K562 (cell line): Measurements from ENCODE around the gene PARD3B. TPM values are rescaled to one million over a fixed set of nuclear protein-coding genes. Genes with fewer than 3 reads are reported as not detected.

Experiments used
- BMI1 ChIP-seq: fragments of 150-350 bp; IDR thresholded peaks from 2 replicates; pipeline ENCODE4 v1.6.1; 2014; ENCODE audit warnings: low read length
- CBFA2T2 ChIP-seq: fragments of 450-650 bp; conservative IDR thresholded peaks from 2 replicates; pipeline ENCODE4 v1.6.1; 2017; ENCODE audit warnings: mild to moderate bottlenecking
- CTCF ChIP-seq, 3 experiments: IDR thresholded peaks in 2 of 3; conservative IDR thresholded peaks in 1 of 3; 2 replicates each; pipeline ENCODE4 v1.5.1; 2011 to 2012; ENCODE audit warnings: low read length in 3 of 3, mild to moderate bottlenecking in 3 of 3, control low read depth in 2 of 3, improper control_type of control experiment in 1 of 3, inconsistent platforms in 1 of 3, low read depth in 1 of 3, mixed read lengths in 1 of 3, moderate library complexity in 1 of 3; ENCODE audit not compliant: insufficient read depth in 2 of 3
- DPF2 ChIP-seq: fragments of 450-650 bp; IDR thresholded peaks from 2 replicates; pipeline ENCODE4 v1.6.1; 2016
- FOXA3 ChIP-seq, 2 experiments: fragments of 450-650 bp in 1 of 2; sonication (generic) in 1 of 2; formaldehyde crosslinking; IDR thresholded peaks in 1 of 2; conservative IDR thresholded peaks in 1 of 2; 2 replicates each; pipeline versions ENCODE4 v1.4.0 to v1.8.0; 2020 to 2022; ENCODE audit warnings: mild to moderate bottlenecking in 2 of 2, missing genetic modification reagents in 1 of 2
- NCOR1 ChIP-seq: fragments of 450-650 bp; IDR thresholded peaks from 2 replicates; pipeline ENCODE4 v1.6.1; 2016; ENCODE audit warnings: mild to moderate bottlenecking, moderate library complexity
- NELFE ChIP-seq: IDR thresholded peaks from 2 replicates; pipeline ENCODE4 v1.6.1; 2011; ENCODE audit warnings: mild to moderate bottlenecking; ENCODE audit not compliant: insufficient read depth, insufficient read length
- NFIX ChIP-seq: fragments of 250-450 bp; sonication (Bioruptor Pico); IDR thresholded peaks from 2 replicates; pipeline ENCODE4 v1.4.0; 2020; ENCODE audit warnings: low read depth, mild to moderate bottlenecking, moderate library complexity
- POLR2AphosphoS5 ChIP-seq: IDR thresholded peaks from 2 replicates; pipeline ENCODE4 v1.6.1; 2011; ENCODE audit warnings: mild to moderate bottlenecking, low read depth, low read length, moderate library complexity; ENCODE audit not compliant: control insufficient read depth, insufficient read depth
- RCOR1 ChIP-seq, 2 experiments: IDR thresholded peaks; 2 replicates each; pipeline ENCODE4 v1.6.1; 2012; ENCODE audit warnings: low read depth in 2 of 2, low read length in 2 of 2, borderline replicate concordance in 1 of 2, improper control_type of control experiment in 1 of 2
- RFX5 ChIP-seq: IDR thresholded peaks from 2 replicates; pipeline ENCODE4 v1.6.1; 2011; ENCODE audit warnings: low read depth, mild to moderate bottlenecking, improper control_type of control experiment, low read length
- SMARCA4 ChIP-seq: fragments of 450-650 bp; IDR thresholded peaks from 2 replicates; pipeline ENCODE4 v1.6.1; 2016
- STAT5A ChIP-seq: IDR thresholded peaks from 2 replicates; pipeline ENCODE4 v1.6.1; 2012; ENCODE audit warnings: low read length, inconsistent platforms, borderline replicate concordance
- TCF3 ChIP-seq: sonication (generic); formaldehyde crosslinking; IDR thresholded peaks from 2 replicates; pipeline ENCODE4 v1.4.0; 2020; ENCODE audit warnings: mild to moderate bottlenecking, missing genetic modification reagents
- TEAD4 ChIP-seq, 2 experiments: sonication (generic) in 1 of 2; formaldehyde crosslinking in 1 of 2; IDR thresholded peaks; 2 replicates each; pipeline versions ENCODE4 v1.6.1 to v1.8.0; 2012 to 2022; ENCODE audit warnings: borderline replicate concordance in 1 of 2, inconsistent platforms in 1 of 2, low read length in 1 of 2, mild to moderate bottlenecking in 1 of 2, missing genetic modification reagents in 1 of 2
- TGIF2 ChIP-seq: sonication (generic); formaldehyde crosslinking; IDR thresholded peaks from 2 replicates; pipeline ENCODE4 v1.8.1; 2022; ENCODE audit warnings: mild to moderate bottlenecking, missing genetic modification reagents, moderate library complexity
- TRIM24 ChIP-seq, 2 experiments: fragments of 450-650 bp; IDR thresholded peaks; 2 replicates each; pipeline ENCODE4 v1.6.1; 2016
- TSHZ1 ChIP-seq: fragments of 250-450 bp; sonication (Bioruptor Pico); IDR thresholded peaks from 2 replicates; pipeline ENCODE4 v1.4.0; 2020; ENCODE audit warnings: mild to moderate bottlenecking, moderate library complexity
- ZBTB33 ChIP-seq: sonication (generic); formaldehyde crosslinking; IDR thresholded peaks from 2 replicates; pipeline ENCODE4 v1.8.1; 2023; ENCODE audit warnings: mild to moderate bottlenecking, missing genetic modification reagents
- ZNF217 ChIP-seq: sonication (generic); formaldehyde crosslinking; IDR thresholded peaks from 2 replicates; pipeline ENCODE4 v1.8.0; 2022; ENCODE audit warnings: mild to moderate bottlenecking, missing genetic modification reagents
- ZNF384 ChIP-seq: IDR thresholded peaks from 2 replicates; pipeline ENCODE4 v1.6.1; 2012; ENCODE audit warnings: low read depth, low read length, improper control_type of control experiment
- ZNF586 ChIP-seq: fragments of 450-650 bp; formaldehyde crosslinking; conservative IDR thresholded peaks from 2 replicates; pipeline ENCODE4 v1.4.0; 2020; ENCODE audit warnings: mild to moderate bottlenecking, moderate library complexity
- polyA plus RNA-seq, 8 experiments: library from polyadenylated mRNA; depleted of rRNA in 4 of 8; stranded (reverse) in 5 of 8; unstranded in 3 of 8; fragments of >200 nt; fragmentation: Nextera tagmentation in 2 of 8; fragmentation: Illumina TruSeq in 1 of 8; extraction: Ambion mirVana in 2 of 8; extraction: Trizol in 1 of 8; gene quantifications; 2 replicates each; pipeline versions ENCODE4 v1.2.1 to v1.2.3, GENCODE V29; 2011 to 2014; ENCODE audit warnings: inconsistent platforms in 1 of 8, missing spikeins in 1 of 8
- total RNA-seq, 7 experiments: library from RNA; depleted of rRNA in 6 of 7; stranded (reverse); fragments of >200 nt in 6 of 7; fragmentation: Illumina TruSeq in 2 of 7; extraction: Trizol in 2 of 7; gene quantifications; 2 replicates each; pipeline versions ENCODE4 v1.2.1 to v1.2.3, GENCODE V29; 2011 to 2021; ENCODE audit warnings: low replicate concordance in 1 of 7

The PARD3B gene
- total and polyA plus RNA-seq, 9 of the 15 experiments (the other 6 are each of a cell fraction or from before 2014, with no cell fraction given), result 0.15 to 3.0 (median 1.1) TPM

GRCh38 chr2:205053827-205054410, 508.6 kb downstream of the PARD3B start (continued):
- TF ChIP-seq ZBTB33, result no peak
- no peak for TF ChIP-seq RFX5
- TF ChIP-seq RCOR1 (IDR thresholded peaks at IDR 0.05; ENCODE audit: borderline replicate concordance in 1 of 2, low read depth in 2 of 2, low read length in 2 of 2), result peak in 1 of 2 experiments; percentile 73; a peak in 1 of 4 replicates
- peak; percentile 17; the same call in 1 of the 2 replicates for TF ChIP-seq ZNF384
- peak; percentile 58; the same call in 1 of the 2 replicates for TF ChIP-seq POLR2AphosphoS5
- TF ChIP-seq FOXA3 (CRISPR knock-in tag; conservative IDR thresholded peaks at IDR 0.05 in 1 of 2, IDR thresholded peaks at IDR 0.05 in 1 of 2), result no peak
- no peak for TF ChIP-seq TGIF2 (CRISPR knock-in tag)
- TF ChIP-seq STAT5A, result peak; percentile 34; the same call in 1 of the 2 replicates
- TF ChIP-seq ZNF586 (CRISPR knock-in tag), result no peak
- no peak for TF ChIP-seq TSHZ1
- TF ChIP-seq ZNF217 (CRISPR knock-in tag), result no peak
- TF ChIP-seq TCF3 (CRISPR knock-in tag), result peak; percentile 43
- TF ChIP-seq CTCF (IDR thresholded peaks at IDR 0.05 in 2 of 3, conservative IDR thresholded peaks at IDR 0.05 in 1 of 3; ENCODE audit: insufficient read depth in 2 of 3, low read depth in 1 of 3, low read length in 3 of 3), result no peak
- TF ChIP-seq NCOR1, result peak; percentile 61
- peak; percentile 35; the same call in 1 of the 2 replicates for TF ChIP-seq SMARCA4
- peak; percentile 81 for TF ChIP-seq CBFA2T2
- TF ChIP-seq TRIM24 (IDR thresholded peaks at IDR 0.05), result peak; percentile 19 to 36; a peak in 1 of 4 replicates
- TF ChIP-seq TEAD4 (IDR thresholded peaks at IDR 0.05; ENCODE audit: low read length), result peak; percentile 89
- TF ChIP-seq TEAD4 (CRISPR knock-in tag; IDR thresholded peaks at IDR 0.05; ENCODE audit: borderline replicate concordance), result no peak
- TF ChIP-seq NELFE, result no peak
- TF ChIP-seq BMI1, result no peak
- no peak for TF ChIP-seq NFIX (CRISPR knock-in tag)
- TF ChIP-seq DPF2, result peak; percentile 29; the same call in 1 of the 2 replicates
